ENCODE results near the gene KAT8. TPM values are rescaled to one million over a fixed set of nuclear protein-coding genes. Genes with fewer than 3 reads are reported as not detected.
A peak's percentile ranks its signal among the peaks of the same experiment; 100 is the strongest.

Gene KAT8
- total and polyA plus RNA-seq, 2 of the 13 experiments (the other 11 are each of a cell fraction or from before 2014, with no cell fraction given), result 79.0 to 84.2 TPM

DNA sequence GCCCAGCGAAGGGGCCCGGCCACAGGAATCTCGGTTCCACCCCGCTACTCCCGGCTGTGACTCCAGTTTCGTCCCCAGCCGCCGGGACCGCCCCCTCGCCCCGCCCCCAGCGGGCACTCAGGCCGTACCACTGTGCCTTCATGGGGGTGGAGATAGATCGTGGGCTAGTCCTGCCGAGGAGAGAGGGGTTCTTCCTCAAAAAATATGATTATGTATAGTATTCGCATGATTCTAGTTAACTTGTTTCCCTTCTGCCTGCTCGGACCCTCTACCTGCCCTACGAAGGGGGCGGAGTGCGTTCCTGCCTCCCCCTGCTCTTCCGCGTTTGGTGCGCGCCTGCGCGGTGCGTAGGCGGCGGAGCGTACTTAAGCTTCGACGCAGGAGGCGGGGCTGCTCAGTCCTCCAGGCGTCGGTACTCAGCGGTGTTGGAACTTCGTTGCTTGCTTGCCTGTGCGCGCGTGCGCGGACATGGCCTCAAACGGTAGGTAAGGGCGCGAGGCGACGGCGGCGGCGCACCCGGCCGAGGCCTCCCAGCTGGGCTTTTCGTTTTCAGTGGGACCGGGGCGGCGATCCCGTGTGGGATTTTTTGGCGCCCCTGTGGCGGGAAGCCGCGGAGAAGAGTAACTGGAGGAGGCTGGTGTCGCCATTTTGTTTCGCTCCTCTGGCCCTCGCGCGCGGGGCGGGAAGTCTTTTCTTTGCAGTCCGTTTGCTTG lies 62.4 kb downstream of the KAT8 start, which contains the start of gene FUS (continued):
- TF ChIP-seq FIP1L1 (IDR thresholded peaks at IDR 0.05; ENCODE audit: borderline replicate concordance, insufficient read depth, low read depth, low read length) (no peak; the same call in 1 of the 2 replicates), ZSCAN9 (CRISPR knock-in tag; IDR thresholded peaks at IDR 0.05; ENCODE audit: borderline replicate concordance) (peak; percentile 68), MAFK (conservative IDR thresholded peaks at IDR 0.05 in 1 of 2, IDR thresholded peaks at IDR 0.05 in 1 of 2; ENCODE audit: low read length in 2 of 2) (no peak), ZNF34 (CRISPR knock-in tag; IDR thresholded peaks at IDR 0.05; ENCODE audit: borderline replicate concordance) (peak; percentile 65; the same call in 1 of the 2 replicates), YEATS2 (CRISPR knock-in tag; IDR thresholded peaks at IDR 0.05; ENCODE audit: borderline replicate concordance) (no peak; the same call in 1 of the 2 replicates), ZBTB42 (CRISPR knock-in tag; IDR thresholded peaks at IDR 0.05) (peak; percentile 76; the same call in 1 of the 2 replicates), NFKB2 (CRISPR knock-in tag; IDR thresholded peaks at IDR 0.05; ENCODE audit: borderline replicate concordance) (peak; percentile 94), TEAD2 (CRISPR knock-in tag; IDR thresholded peaks at IDR 0.05) (no peak), ZNF205 (CRISPR knock-in tag; IDR thresholded peaks at IDR 0.05) (peak; percentile 85), SMYD3 (CRISPR knock-in tag; IDR thresholded peaks at IDR 0.05) (peak; percentile 89), NFRKB (IDR thresholded peaks at IDR 0.05) (no peak), KLF16 (CRISPR knock-in tag; IDR thresholded peaks at IDR 0.05) (peak; percentile 75 to 97; a peak in 3 of 4 replicates), ZMYM4 (CRISPR knock-in tag; IDR thresholded peaks at IDR 0.05) (peak; percentile 74), ZNF652 (CRISPR knock-in tag; IDR thresholded peaks at IDR 0.05; ENCODE audit: borderline replicate concordance, low read depth) (peak; percentile 49)
- TF ChIP-seq, protein P1, sequence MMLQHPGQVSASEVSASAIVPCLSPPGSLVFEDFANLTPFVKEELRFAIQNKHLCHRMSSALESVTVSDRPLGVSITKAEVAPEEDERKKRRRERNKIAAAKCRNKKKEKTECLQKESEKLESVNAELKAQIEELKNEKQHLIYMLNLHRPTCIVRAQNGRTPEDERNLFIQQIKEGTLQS (CRISPR knock-in tag; IDR thresholded peaks at IDR 0.05), result peak; percentile 80
- TF ChIP-seq, protein P2, sequence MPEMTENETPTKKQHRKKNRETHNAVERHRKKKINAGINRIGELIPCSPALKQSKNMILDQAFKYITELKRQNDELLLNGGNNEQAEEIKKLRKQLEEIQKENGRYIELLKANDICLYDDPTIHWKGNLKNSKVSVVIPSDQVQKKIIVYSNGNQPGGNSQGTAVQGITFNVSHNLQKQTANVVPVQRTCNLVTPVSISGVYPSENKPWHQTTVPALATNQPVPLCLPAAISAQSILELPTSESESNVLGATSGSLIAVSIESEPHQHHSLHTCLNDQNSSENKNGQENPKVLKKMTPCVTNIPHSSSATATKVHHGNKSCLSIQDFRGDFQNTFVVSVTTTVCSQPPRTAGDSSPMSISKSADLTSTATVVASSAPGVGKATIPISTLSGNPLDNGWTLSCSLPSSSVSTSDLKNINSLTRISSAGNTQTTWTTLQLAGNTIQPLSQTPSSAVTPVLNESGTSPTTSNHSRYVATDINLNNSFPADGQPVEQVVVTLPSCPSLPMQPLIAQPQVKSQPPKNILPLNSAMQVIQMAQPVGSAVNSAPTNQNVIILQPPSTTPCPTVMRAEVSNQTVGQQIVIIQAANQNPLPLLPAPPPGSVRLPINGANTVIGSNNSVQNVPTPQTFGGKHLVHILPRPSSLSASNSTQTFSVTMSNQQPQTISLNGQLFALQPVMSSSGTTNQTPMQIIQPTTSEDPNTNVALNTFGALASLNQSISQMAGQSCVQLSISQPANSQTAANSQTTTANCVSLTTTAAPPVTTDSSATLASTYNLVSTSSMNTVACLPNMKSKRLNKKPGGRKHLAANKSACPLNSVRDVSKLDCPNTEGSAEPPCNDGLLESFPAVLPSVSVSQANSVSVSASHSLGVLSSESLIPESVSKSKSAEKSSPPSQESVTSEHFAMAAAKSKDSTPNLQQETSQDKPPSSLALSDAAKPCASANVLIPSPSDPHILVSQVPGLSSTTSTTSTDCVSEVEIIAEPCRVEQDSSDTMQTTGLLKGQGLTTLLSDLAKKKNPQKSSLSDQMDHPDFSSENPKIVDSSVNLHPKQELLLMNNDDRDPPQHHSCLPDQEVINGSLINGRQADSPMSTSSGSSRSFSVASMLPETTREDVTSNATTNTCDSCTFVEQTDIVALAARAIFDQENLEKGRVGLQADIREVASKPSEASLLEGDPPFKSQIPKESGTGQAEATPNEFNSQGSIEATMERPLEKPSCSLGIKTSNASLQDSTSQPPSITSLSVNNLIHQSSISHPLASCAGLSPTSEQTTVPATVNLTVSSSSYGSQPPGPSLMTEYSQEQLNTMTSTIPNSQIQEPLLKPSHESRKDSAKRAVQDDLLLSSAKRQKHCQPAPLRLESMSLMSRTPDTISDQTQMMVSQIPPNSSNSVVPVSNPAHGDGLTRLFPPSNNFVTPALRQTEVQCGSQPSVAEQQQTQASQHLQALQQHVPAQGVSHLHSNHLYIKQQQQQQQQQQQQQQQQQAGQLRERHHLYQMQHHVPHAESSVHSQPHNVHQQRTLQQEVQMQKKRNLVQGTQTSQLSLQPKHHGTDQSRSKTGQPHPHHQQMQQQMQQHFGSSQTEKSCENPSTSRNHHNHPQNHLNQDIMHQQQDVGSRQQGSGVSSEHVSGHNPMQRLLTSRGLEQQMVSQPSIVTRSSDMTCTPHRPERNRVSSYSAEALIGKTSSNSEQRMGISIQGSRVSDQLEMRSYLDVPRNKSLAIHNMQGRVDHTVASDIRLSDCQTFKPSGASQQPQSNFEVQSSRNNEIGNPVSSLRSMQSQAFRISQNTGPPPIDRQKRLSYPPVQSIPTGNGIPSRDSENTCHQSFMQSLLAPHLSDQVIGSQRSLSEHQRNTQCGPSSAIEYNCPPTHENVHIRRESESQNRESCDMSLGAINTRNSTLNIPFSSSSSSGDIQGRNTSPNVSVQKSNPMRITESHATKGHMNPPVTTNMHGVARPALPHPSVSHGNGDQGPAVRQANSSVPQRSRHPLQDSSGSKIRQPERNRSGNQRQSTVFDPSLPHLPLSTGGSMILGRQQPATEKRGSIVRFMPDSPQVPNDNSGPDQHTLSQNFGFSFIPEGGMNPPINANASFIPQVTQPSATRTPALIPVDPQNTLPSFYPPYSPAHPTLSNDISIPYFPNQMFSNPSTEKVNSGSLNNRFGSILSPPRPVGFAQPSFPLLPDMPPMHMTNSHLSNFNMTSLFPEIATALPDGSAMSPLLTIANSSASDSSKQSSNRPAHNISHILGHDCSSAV (CRISPR knock-in tag; IDR thresholded peaks at IDR 0.05; ENCODE audit: borderline replicate concordance), result no peak
- TF ChIP-seq, protein P3, sequence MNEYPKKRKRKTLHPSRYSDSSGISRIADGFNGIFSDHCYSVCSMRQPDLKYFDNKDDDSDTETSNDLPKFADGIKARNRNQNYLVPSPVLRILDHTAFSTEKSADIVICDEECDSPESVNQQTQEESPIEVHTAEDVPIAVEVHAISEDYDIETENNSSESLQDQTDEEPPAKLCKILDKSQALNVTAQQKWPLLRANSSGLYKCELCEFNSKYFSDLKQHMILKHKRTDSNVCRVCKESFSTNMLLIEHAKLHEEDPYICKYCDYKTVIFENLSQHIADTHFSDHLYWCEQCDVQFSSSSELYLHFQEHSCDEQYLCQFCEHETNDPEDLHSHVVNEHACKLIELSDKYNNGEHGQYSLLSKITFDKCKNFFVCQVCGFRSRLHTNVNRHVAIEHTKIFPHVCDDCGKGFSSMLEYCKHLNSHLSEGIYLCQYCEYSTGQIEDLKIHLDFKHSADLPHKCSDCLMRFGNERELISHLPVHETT (CRISPR knock-in tag; conservative IDR thresholded peaks at IDR 0.05), result 0 out of 2 replicates have a peak, but pooled peaks have one; percentile 29
- TF ChIP-seq, protein P4, sequence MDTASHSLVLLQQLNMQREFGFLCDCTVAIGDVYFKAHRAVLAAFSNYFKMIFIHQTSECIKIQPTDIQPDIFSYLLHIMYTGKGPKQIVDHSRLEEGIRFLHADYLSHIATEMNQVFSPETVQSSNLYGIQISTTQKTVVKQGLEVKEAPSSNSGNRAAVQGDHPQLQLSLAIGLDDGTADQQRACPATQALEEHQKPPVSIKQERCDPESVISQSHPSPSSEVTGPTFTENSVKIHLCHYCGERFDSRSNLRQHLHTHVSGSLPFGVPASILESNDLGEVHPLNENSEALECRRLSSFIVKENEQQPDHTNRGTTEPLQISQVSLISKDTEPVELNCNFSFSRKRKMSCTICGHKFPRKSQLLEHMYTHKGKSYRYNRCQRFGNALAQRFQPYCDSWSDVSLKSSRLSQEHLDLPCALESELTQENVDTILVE (CRISPR knock-in tag; IDR thresholded peaks at IDR 0.05), result peak; percentile 43; the same call in 1 of the 2 replicates

Data from HepG2 (cell line).